Smooth muscle cell of the coronary artery (primary cell): ENCODE data around the gene STRIT1. TPM values are rescaled to one million over a fixed set of nuclear protein-coding genes. Genes with fewer than 3 reads are reported as not detected.

Experiments
- total RNA-seq: library from RNA; depleted of rRNA; stranded (reverse); fragments of >200 nt; gene quantifications from 2 replicates; pipeline ENCODE4 v1.2.3, GENCODE V29; 2014; ENCODE audit warnings: low replicate concordance

STRIT1 gene
- not detected in 2 replicates for total RNA-seq

DNA sequence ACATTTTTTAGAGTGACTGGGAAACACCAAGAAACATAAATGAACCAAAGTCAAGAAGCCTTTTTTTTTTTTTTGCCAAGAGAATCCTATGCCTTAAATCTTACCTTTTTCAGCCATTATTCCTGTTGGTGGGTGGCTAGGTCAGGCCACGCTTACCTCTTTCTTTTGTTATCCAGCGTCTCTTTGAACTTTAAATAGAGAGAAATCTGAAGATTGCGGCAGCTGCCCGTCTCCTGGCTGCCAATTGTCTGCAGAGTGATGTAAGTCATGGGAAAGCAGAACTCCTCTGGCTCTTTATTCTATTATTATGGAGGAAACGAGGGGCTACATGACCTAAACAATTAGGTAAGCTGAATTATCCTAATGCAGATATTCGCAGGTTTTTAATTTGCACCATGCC lies at the start of gene STRIT1:
STRIT1 (minus strand) TSS at position 168 of the 400 bp plus-strand sequence.

Other genes starting within 250 kb of the STRIT1 start
- gene MME, start 213.4 kb downstream of the STRIT1 start, total RNA-seq: 3.5 and 1,234 TPM in 2 replicates